HCT116 (cell line): ENCODE measurements around the gene DHX58. TPM values are rescaled to one million over a fixed set of nuclear protein-coding genes. Genes with fewer than 3 reads are reported as not detected.

ENCODE experiments used
- ATAC-seq: fragments of 200-7000 bp; cut with Tn5 transposase; 2 replicates; pipeline ENCODE4 v1.9.1; 2020; ENCODE audit warnings: mild to moderate bottlenecking, moderate library complexity
- BruUV-seq: library from RNA; stranded (reverse); fragments of 400-500 nt; replicated peaks from 2 replicates; lab custom pipeline; 2021; lab: Mats Ljungman, UMichigan
- CTCF ChIA-PET: fragments of 300-600 bp; sonication (Branson Sonifier 250); formaldehyde crosslinking; loops from one replicate; lab custom pipeline; 2021; ENCODE audit warnings: antibody characterized with exemption; lab: Charles Lee
- POLR2A ChIA-PET: fragments of 300-600, 350-600 bp; sonication (Branson Sonifier 250); formaldehyde crosslinking; loops from one replicate; lab custom pipeline; 2021; ENCODE audit warnings: antibody characterized with exemption; lab: Charles Lee
- RAD21 ChIA-PET, 2 experiments: fragments of 300-600 bp; sonication (Branson Sonifier 250); formaldehyde crosslinking; loops; one replicate each; lab custom pipeline; 2023; ENCODE audit warnings: low total read pairs in 2 of 2; ENCODE audit not compliant: uncharacterized antibody in 2 of 2, unreplicated experiment in 2 of 2, low non-redundant PET in 1 of 2; lab: Charles Lee
- DNase-seq: peaks from one replicate; pipeline ENCODE4 v3.0.0-alpha.2; 2010; ENCODE audit warnings: low read depth, low spot score
- H2AFZ ChIP-seq: fragments of 200-600 bp; shearing (Covaris generic), sonication (generic); 2 replicates; pipeline ENCODE4 v1.6.1; 2017; ENCODE audit warnings: low read depth, mixed run types, mixed read lengths, antibody characterized with exemption, low read length; ENCODE audit not compliant: poor library complexity, severe bottlenecking
- H3K27ac ChIP-seq: 2 replicates; pipeline ENCODE4 v1.5.1; 2012; ENCODE audit warnings: low read depth, low read length
- H3K27me3 ChIP-seq: fragments of 200-600 bp; sonication (generic); 2 replicates; pipeline ENCODE4 v1.6.1; 2016; ENCODE audit warnings: mixed run types, low read length, mixed read lengths; ENCODE audit not compliant: insufficient read depth
- H3K36me3 ChIP-seq, 2 experiments: fragments of 200-500 bp in 1 of 2; fragments of 200-600 bp in 1 of 2; sonication (Bioruptor generic) in 1 of 2; sonication (generic) in 1 of 2; 2 replicates each; pipeline versions ENCODE4 v1.5.1 to v1.6.1; 2014 to 2016; ENCODE audit warnings: low read length in 2 of 2, inconsistent platforms in 1 of 2, mixed read lengths in 1 of 2, mixed run types in 1 of 2; ENCODE audit not compliant: insufficient read depth in 2 of 2, control insufficient read depth in 1 of 2
- H3K4me1 ChIP-seq, 2 experiments: fragments of 200-600 bp in 1 of 2; sonication (generic) in 1 of 2; 2 replicates each; pipeline versions ENCODE4 v1.5.1 to v1.6.1; 2012 to 2017; ENCODE audit warnings: low read length in 2 of 2, inconsistent platforms in 1 of 2, mild to moderate bottlenecking in 1 of 2, mixed read lengths in 1 of 2, mixed run types in 1 of 2, moderate library complexity in 1 of 2; ENCODE audit not compliant: insufficient read depth in 2 of 2, control insufficient read depth in 1 of 2
- H3K4me2 ChIP-seq: fragments of 200-600 bp; sonication (generic); 2 replicates; pipeline ENCODE4 v1.6.1; 2017; ENCODE audit warnings: mixed run types, low read length, mixed read lengths
- H3K4me3 ChIP-seq, 2 experiments: fragments of 200-600 bp in 1 of 2; sonication (generic) in 1 of 2; replicated peaks in 1 of 2; 2 replicates each; pipeline ENCODE4 v1.5.1; 2011 to 2016; ENCODE audit warnings: low read length in 2 of 2, control low read depth in 1 of 2, low read depth in 1 of 2, mild to moderate bottlenecking in 1 of 2, mixed read lengths in 1 of 2, mixed run types in 1 of 2
- H3K79me2 ChIP-seq: fragments of 200-600 bp; sonication (generic); 2 replicates; pipeline ENCODE4 v1.6.1; 2017; ENCODE audit warnings: mild to moderate bottlenecking, mixed run types, low read length, moderate library complexity, mixed read lengths; ENCODE audit not compliant: insufficient read depth
- H3K9ac ChIP-seq: fragments of 200-600 bp; sonication (generic); 2 replicates; pipeline ENCODE4 v1.6.1; 2016; ENCODE audit warnings: low read length, mixed read lengths
- H3K9me2 ChIP-seq: fragments of 200-600 bp; sonication (generic), shearing (Covaris generic); 2 replicates; pipeline ENCODE4 v1.6.1; 2017; ENCODE audit warnings: mixed run types, mild to moderate bottlenecking, moderate library complexity; ENCODE audit not compliant: insufficient read depth
- H3K9me3 ChIP-seq, 2 experiments: fragments of 200-500 bp in 1 of 2; fragments of 200-600 bp in 1 of 2; sonication (Bioruptor generic) in 1 of 2; sonication (generic) in 1 of 2; 2 replicates each; pipeline ENCODE4 v1.6.1; 2014 to 2017; ENCODE audit warnings: low read length in 2 of 2, mixed read lengths in 2 of 2, inconsistent platforms in 1 of 2, low read depth in 1 of 2, mild to moderate bottlenecking in 1 of 2, mixed run types in 1 of 2, moderate library complexity in 1 of 2; ENCODE audit not compliant: control insufficient read depth in 1 of 2, insufficient read depth in 1 of 2
- H4K20me1 ChIP-seq: fragments of 200-600 bp; sonication (generic), shearing (Covaris generic); 2 replicates; pipeline ENCODE4 v1.6.1; 2017; ENCODE audit warnings: mixed run types, mild to moderate bottlenecking, moderate library complexity; ENCODE audit not compliant: insufficient read depth
- CEBPB ChIP-seq: IDR thresholded peaks from 2 replicates; pipeline ENCODE4 v1.6.1; 2012; ENCODE audit warnings: low read depth
- EGR1 ChIP-seq: IDR thresholded peaks from 2 replicates; pipeline ENCODE4 v1.6.1; 2012; ENCODE audit warnings: low read depth
- ELF1 ChIP-seq: IDR thresholded peaks from 2 replicates; pipeline ENCODE4 v1.6.1; 2012; ENCODE audit warnings: low read depth, borderline replicate concordance
- EZH2phosphoT487 ChIP-seq: fragments of 200-600 bp; IDR thresholded peaks from 2 replicates; pipeline ENCODE4 v1.6.1; 2018; ENCODE audit warnings: antibody characterized with exemption, borderline replicate concordance
- FOSL1 ChIP-seq: IDR thresholded peaks from 2 replicates; pipeline ENCODE4 v1.6.1; 2012; ENCODE audit warnings: low read depth
- RAD21 ChIP-seq: IDR thresholded peaks from 2 replicates; pipeline ENCODE4 v1.6.1; 2012; ENCODE audit warnings: low read depth, mild to moderate bottlenecking
- SIN3A ChIP-seq: IDR thresholded peaks from 2 replicates; pipeline ENCODE4 v1.6.1; 2012; ENCODE audit warnings: low read depth
- SP1 ChIP-seq: IDR thresholded peaks from 2 replicates; pipeline ENCODE4 v1.6.1; 2012; ENCODE audit warnings: low read depth
- TCF7L2 ChIP-seq: IDR thresholded peaks from 2 replicates; pipeline ENCODE4 v1.7.0; 2011; ENCODE audit warnings: borderline replicate concordance, inconsistent platforms; ENCODE audit not compliant: insufficient read depth, insufficient read length; ENCODE audit errors: extremely low read depth
- ZFX ChIP-seq: fragments of 450-650 bp; IDR thresholded peaks from 2 replicates; pipeline ENCODE4 v1.6.1; 2017
- ZNF274 ChIP-seq: fragments of 200-500 bp; sonication (Bioruptor generic); IDR thresholded peaks from 2 replicates; pipeline ENCODE4 v1.6.1; 2014; ENCODE audit warnings: mild to moderate bottlenecking, low read depth, low read length, inconsistent platforms
- intact Hi-C: fragments of 100-400 bp; cut with micrococcal nuclease; formaldehyde crosslinking; loops from 2 replicates; pipeline ENCODE4 v1.10.0; 2022
- total RNA-seq: library from RNA; stranded (reverse); gene quantifications from one replicate; pipeline ENCODE4 v1.2.1, GENCODE V29; 2021; ENCODE audit not compliant: unreplicated experiment
- TF ChIP-seq, protein P1 (sequence below): IDR thresholded peaks from 2 replicates; pipeline ENCODE4 v1.6.1; 2012
- TF ChIP-seq, protein P2 (sequence below): IDR thresholded peaks from 2 replicates; pipeline ENCODE4 v1.6.1; 2012; ENCODE audit warnings: low read depth
- TF ChIP-seq, protein P3 (sequence below), 3 experiments: fragments of 200-600 bp in 1 of 3; sonication (generic) in 1 of 3; IDR thresholded peaks in 2 of 3; conservative IDR thresholded peaks in 1 of 3; 2 replicates each; pipeline ENCODE4 v1.5.1; 2012 to 2017; ENCODE audit warnings: low read depth in 2 of 3, low read length in 2 of 3, antibody characterized with exemption in 1 of 3, borderline replicate concordance in 1 of 3, control low read depth in 1 of 3, mild to moderate bottlenecking in 1 of 3, mixed read lengths in 1 of 3, mixed run types in 1 of 3, moderate library complexity in 1 of 3; ENCODE audit not compliant: insufficient read depth in 1 of 3

Gene DHX58
- total RNA-seq, 1 experiment from 2014 or later: 1.2 TPM

DNA sequence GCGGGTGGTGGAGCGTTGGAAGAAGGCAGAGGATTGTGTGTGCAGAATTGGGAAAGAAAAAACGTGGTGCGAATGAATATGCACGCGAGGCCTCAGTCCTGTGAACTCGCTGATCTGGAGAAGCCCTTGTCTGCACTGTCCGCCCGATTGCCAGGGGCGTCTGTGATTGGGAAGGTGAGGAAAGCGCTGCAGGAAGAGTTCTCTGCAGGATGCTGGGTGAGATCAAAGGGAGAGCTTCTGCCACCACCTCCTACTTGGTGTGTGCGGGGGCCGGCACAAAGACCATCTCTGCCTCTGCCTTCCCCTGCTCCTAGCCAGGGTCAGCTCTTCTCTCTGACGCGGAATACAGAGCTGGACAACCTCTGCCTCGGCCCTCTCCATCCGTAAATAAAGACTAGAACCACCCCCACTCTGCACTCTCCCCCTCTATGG lies 43.1 kb upstream of the DHX58 start:
- ChIA-PET POLR2A (no interaction called here), RAD21 (no interaction called here), CTCF (no interaction called here)
- intact Hi-C loops: no loop called here
- Histone ChIP-seq H3K9ac (peak overlapping the region; percentile 55), H3K27ac (peak overlapping the region; percentile 50; the same call in 1 of the 2 replicates), H3K79me2 (peaks cover 42% of the 10 kb centered on the region), H3K4me2 (peak overlapping the region; percentile 89), H3K27me3 (no peaks in the 10 kb centered on the region), H3K4me1 (peaks cover 6 to 14% of the 10 kb centered on the region in 2 experiments; a peak in 3 of 4 replicates), H3K36me3 (no peaks in the 10 kb centered on the region; a peak in 1 of 4 replicates), H3K4me3 (peak overlapping the region; percentile 93 to 98), H3K9me2 (no peaks in the 10 kb centered on the region), H3K9me3 (no peaks in the 10 kb centered on the region), H4K20me1 (no peaks in the 10 kb centered on the region), H2AFZ (no peak overlapping the region)
- no TSS peak for BruUV-seq
- DNase-seq (no peak), ATAC-seq (no peak)
- TF ChIP-seq TCF7L2: peak; percentile 62
- no peak for TF ChIP-seq RAD21

DNA sequence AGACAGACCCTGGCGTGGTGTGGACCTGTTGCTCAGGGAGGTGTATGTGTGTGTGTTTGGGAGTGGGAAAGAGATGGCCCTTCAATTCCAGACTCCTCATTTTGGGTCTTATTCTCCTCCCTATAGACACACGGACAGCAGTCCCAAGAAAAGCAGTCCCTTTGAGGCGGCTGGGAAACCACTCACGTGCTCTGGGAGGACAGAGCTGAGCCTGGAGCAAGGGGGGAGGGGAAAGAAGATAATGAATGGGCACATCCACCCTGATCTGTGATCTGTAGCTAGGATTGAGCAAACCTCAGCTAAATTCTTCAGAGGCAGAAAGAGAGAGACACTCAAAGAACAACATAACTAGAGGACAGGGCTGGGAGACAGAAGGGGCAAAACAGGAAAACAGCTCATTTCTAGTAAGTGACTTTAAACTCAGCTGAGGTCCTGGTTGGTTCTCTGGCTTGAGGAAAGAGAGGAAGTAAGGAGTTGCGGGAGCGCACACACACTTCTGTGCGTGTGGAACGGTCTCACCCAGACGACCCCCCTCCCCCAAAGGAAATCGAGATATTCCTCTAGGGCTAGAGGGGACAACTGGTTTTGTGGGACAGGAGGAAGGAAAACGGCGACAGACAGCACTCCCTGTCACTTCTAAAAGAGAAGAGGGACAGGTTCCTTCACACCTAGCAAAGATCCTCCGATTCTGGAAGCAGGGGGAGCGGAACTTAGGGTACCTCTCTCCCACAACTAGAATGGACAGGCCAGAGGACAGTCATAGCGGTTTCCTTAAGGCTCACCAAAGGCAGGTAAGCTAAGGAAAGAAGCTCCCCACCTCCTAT lies 41.6 kb upstream of the DHX58 start:
- peak overlapping the region; percentile 93 to 98 for H3K4me3 ChIP-seq
- ATAC-seq: peak; percentile 7
- RAD21 ChIA-PET: no interaction called here
- peak overlapping the region; percentile 86 for H3K9ac ChIP-seq
- no peaks in the 10 kb centered on the region for H4K20me1 ChIP-seq
- H3K4me1 ChIP-seq: peaks cover 6 to 14% of the 10 kb centered on the region in 2 experiments; a peak in 3 of 4 replicates
- BruUV-seq: TSS peak; percentile 53
- no peaks in the 10 kb centered on the region for H3K27me3 ChIP-seq
- DNase-seq: no peak
- H3K27ac ChIP-seq: peak overlapping the region; percentile 48
- H3K9me2 ChIP-seq: no peaks in the 10 kb centered on the region
- peaks cover 0 to under 1% of the 10 kb centered on the region in 2 experiments; a peak in 1 of 4 replicates for H3K36me3 ChIP-seq
- H3K9me3 ChIP-seq: no peaks in the 10 kb centered on the region
- POLR2A ChIA-PET: no interaction called here
- CTCF ChIA-PET: interaction anchor here (1.0 kb wide), 1 partner anchor 373 kb away, joined by 3 read pairs; no protein-coding TSS in a partner anchor
- peaks cover 55% of the 10 kb centered on the region for H3K79me2 ChIP-seq
- H2AFZ ChIP-seq: no peak overlapping the region
- intact Hi-C loops: no loop called here
- peak overlapping the region; percentile 89 for H3K4me2 ChIP-seq
- TF ChIP-seq, protein P1, sequence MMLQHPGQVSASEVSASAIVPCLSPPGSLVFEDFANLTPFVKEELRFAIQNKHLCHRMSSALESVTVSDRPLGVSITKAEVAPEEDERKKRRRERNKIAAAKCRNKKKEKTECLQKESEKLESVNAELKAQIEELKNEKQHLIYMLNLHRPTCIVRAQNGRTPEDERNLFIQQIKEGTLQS: no peak
- TF ChIP-seq SP1: no peak
- no peak; the same call in 1 of the 2 replicates for TF ChIP-seq SIN3A
- TF ChIP-seq FOSL1: no peak
- TF ChIP-seq, protein P2, sequence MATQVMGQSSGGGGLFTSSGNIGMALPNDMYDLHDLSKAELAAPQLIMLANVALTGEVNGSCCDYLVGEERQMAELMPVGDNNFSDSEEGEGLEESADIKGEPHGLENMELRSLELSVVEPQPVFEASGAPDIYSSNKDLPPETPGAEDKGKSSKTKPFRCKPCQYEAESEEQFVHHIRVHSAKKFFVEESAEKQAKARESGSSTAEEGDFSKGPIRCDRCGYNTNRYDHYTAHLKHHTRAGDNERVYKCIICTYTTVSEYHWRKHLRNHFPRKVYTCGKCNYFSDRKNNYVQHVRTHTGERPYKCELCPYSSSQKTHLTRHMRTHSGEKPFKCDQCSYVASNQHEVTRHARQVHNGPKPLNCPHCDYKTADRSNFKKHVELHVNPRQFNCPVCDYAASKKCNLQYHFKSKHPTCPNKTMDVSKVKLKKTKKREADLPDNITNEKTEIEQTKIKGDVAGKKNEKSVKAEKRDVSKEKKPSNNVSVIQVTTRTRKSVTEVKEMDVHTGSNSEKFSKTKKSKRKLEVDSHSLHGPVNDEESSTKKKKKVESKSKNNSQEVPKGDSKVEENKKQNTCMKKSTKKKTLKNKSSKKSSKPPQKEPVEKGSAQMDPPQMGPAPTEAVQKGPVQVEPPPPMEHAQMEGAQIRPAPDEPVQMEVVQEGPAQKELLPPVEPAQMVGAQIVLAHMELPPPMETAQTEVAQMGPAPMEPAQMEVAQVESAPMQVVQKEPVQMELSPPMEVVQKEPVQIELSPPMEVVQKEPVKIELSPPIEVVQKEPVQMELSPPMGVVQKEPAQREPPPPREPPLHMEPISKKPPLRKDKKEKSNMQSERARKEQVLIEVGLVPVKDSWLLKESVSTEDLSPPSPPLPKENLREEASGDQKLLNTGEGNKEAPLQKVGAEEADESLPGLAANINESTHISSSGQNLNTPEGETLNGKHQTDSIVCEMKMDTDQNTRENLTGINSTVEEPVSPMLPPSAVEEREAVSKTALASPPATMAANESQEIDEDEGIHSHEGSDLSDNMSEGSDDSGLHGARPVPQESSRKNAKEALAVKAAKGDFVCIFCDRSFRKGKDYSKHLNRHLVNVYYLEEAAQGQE: no peak
- no peak for TF ChIP-seq ZNF274
- TF ChIP-seq, protein P3, sequence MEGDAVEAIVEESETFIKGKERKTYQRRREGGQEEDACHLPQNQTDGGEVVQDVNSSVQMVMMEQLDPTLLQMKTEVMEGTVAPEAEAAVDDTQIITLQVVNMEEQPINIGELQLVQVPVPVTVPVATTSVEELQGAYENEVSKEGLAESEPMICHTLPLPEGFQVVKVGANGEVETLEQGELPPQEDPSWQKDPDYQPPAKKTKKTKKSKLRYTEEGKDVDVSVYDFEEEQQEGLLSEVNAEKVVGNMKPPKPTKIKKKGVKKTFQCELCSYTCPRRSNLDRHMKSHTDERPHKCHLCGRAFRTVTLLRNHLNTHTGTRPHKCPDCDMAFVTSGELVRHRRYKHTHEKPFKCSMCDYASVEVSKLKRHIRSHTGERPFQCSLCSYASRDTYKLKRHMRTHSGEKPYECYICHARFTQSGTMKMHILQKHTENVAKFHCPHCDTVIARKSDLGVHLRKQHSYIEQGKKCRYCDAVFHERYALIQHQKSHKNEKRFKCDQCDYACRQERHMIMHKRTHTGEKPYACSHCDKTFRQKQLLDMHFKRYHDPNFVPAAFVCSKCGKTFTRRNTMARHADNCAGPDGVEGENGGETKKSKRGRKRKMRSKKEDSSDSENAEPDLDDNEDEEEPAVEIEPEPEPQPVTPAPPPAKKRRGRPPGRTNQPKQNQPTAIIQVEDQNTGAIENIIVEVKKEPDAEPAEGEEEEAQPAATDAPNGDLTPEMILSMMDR (IDR thresholded peaks at IDR 0.05 in 2 of 3, conservative IDR thresholded peaks at IDR 0.05 in 1 of 3; ENCODE audit: borderline replicate concordance in 1 of 3, insufficient read depth in 1 of 3, low read depth in 2 of 3, low read length in 2 of 3): no peak
- TF ChIP-seq ELF1: no peak
- no peak for TF ChIP-seq EGR1
- TF ChIP-seq ZFX: no peak
- TF ChIP-seq CEBPB: no peak
- no peak for TF ChIP-seq RAD21
- TF ChIP-seq EZH2phosphoT487: no peak
